ENCODE measurements around the gene ZNF687.

DNA sequence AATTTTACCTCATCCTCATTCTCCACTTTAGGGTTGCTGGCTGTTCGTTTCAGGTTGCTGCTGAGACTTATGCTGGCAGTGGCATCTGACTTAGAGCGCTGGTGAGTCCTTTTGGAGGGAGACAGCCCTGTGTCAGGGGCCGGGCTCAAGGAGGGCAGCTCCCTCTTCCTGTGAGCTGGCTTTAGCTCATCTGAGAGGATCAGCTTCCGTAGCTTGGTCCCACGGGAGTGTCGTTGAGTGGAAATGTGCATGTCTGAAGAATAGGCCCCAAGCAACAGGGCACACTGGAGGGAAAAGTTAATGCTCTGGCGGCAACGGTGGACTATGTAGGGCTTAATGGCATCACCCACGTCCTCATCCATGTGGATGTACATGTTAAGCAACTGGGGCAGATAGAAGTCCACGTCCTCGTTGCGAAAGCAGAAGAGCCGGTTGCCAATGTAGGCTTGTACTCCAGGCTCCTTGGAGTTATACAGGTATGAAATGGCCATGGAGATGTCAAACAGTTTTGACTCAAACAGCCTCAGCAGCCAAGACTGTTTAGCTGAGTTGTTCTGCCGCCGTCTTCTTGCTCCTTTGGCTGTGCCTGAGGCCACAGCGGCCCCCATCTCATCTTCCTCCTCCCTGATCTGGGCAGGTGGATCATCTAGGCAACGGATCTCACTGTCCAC is 33.6 kb downstream of the ZNF687 start:
- TF ChIP-seq POLR2AphosphoS2 (conservative IDR thresholded peaks at IDR 0.05; ENCODE audit: low read length) (no peak), RAD21 (conservative IDR thresholded peaks at IDR 0.05 in 1 of 2, IDR thresholded peaks at IDR 0.05 in 1 of 2) (no peak), RNF2 (IDR thresholded peaks at IDR 0.05; ENCODE audit: borderline replicate concordance, low read depth) (no peak), TP53 (CRISPR knock-in tag; IDR thresholded peaks at IDR 0.05) (no peak), POLR2A (IDR thresholded peaks at IDR 0.05; ENCODE audit: low read length) (no peak), MAFK (IDR thresholded peaks at IDR 0.05; ENCODE audit: partially characterized antibody) (no peak), CHD4 (IDR thresholded peaks at IDR 0.05; ENCODE audit: borderline replicate concordance) (no peak), HDAC2 (IDR thresholded peaks at IDR 0.05) (no peak), SMC3 (IDR thresholded peaks at IDR 0.05) (no peak), FOSL2 (IDR thresholded peaks at IDR 0.05) (no peak), FOSL2 (CRISPR knock-in tag; IDR thresholded peaks at IDR 0.05) (no peak)
- TF ChIP-seq, protein P1, sequence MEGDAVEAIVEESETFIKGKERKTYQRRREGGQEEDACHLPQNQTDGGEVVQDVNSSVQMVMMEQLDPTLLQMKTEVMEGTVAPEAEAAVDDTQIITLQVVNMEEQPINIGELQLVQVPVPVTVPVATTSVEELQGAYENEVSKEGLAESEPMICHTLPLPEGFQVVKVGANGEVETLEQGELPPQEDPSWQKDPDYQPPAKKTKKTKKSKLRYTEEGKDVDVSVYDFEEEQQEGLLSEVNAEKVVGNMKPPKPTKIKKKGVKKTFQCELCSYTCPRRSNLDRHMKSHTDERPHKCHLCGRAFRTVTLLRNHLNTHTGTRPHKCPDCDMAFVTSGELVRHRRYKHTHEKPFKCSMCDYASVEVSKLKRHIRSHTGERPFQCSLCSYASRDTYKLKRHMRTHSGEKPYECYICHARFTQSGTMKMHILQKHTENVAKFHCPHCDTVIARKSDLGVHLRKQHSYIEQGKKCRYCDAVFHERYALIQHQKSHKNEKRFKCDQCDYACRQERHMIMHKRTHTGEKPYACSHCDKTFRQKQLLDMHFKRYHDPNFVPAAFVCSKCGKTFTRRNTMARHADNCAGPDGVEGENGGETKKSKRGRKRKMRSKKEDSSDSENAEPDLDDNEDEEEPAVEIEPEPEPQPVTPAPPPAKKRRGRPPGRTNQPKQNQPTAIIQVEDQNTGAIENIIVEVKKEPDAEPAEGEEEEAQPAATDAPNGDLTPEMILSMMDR (IDR thresholded peaks at IDR 0.05): no peak
- TF ChIP-seq, protein P2, sequence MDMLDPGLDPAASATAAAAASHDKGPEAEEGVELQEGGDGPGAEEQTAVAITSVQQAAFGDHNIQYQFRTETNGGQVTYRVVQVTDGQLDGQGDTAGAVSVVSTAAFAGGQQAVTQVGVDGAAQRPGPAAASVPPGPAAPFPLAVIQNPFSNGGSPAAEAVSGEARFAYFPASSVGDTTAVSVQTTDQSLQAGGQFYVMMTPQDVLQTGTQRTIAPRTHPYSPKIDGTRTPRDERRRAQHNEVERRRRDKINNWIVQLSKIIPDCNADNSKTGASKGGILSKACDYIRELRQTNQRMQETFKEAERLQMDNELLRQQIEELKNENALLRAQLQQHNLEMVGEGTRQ (IDR thresholded peaks at IDR 0.05): no peak
- TF ChIP-seq, protein P3, sequence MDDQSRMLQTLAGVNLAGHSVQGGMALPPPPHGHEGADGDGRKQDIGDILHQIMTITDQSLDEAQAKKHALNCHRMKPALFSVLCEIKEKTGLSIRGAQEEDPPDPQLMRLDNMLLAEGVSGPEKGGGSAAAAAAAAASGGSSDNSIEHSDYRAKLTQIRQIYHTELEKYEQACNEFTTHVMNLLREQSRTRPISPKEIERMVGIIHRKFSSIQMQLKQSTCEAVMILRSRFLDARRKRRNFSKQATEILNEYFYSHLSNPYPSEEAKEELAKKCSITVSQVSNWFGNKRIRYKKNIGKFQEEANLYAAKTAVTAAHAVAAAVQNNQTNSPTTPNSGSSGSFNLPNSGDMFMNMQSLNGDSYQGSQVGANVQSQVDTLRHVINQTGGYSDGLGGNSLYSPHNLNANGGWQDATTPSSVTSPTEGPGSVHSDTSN (IDR thresholded peaks at IDR 0.05): no peak
